Stimulated activated CD4-positive, alpha-beta T cell treated with anti-CD3 and anti-CD28 coated beads, TNF-alpha, amount 100 ng/mL, for 4 hours (primary cell): ENCODE data around the gene TRPV5.

Experiments
- DNase-seq, 3 experiments: peaks; one replicate each; pipeline ENCODE4 v3.0.0-alpha.2; 2020; ENCODE audit warnings: low read depth in 3 of 3

TRPV5 gene

DNA sequence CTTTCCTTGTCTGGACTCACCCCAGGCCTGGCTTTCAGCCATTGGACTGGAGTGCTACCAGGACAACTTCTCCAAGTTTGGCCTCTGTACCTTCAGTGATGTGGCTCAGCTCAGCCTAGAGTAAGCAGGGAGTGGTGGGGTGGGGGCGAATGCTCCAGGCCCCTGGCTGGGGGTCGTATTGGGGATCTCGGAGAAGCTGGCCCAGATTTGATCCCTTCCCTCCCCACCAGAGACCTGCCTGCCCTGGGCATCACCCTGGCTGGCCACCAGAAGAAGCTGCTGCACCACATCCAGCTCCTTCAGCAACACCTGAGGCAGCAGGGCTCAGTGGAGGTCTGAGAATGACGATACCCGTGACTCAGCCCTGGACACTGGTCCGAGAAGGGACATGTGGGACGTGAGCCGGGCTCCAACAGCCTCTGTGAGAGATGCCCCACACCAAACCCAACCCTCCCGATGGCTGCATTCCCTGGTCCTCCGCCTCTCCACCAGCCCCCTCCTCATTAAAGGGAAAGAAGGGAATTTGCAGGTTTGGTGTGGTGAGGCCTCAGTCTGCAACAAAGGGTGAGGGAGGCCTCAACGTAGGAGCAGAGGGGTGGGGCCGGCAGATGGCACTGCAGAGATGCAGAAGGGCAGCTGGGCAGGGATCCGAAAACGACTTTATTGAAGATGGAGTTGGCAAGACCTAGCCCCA lies 62.8 kb downstream of the TRPV5 start:
- DNase-seq: no peak

DNA sequence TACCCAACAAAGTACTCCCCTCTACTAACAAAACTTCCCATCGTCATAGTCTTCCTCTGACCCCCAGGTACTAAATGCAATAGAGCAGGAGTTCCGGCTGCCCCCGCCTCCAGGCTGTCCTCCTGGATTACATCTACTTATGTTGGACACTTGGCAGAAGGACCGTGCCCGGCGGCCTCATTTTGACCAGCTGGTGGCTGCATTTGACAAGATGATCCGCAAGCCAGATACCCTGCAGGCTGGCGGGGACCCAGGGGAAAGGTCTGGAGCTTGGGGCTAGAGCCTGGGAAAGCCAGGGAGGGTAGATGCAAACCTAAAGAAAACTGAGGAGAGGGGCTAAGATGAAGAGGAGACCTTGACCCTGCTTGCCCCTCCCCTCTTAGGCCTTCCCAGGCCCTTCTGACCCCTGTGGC lies 63.4 kb downstream of the TRPV5 start:
- DNase-seq: no peak

DNA sequence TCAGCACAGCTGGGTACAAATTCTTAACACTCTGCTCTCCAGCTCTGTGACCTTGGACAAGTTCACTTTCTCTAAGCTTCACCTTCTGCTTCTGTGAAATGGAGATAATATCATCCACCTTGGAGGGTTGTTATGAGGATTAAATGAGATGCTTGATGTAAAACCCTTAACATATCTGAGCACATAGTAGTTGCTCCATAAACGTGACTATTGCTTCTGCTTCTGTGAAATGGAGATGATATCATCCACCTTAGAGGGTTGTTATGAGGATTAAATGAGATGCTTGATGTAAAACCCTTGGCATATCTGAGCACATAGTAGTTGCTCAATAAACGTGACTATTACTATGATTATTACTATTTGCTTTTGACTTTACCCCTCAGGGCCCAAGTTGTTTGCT lies 64.1 kb downstream of the TRPV5 start:
- no peak for DNase-seq

DNA sequence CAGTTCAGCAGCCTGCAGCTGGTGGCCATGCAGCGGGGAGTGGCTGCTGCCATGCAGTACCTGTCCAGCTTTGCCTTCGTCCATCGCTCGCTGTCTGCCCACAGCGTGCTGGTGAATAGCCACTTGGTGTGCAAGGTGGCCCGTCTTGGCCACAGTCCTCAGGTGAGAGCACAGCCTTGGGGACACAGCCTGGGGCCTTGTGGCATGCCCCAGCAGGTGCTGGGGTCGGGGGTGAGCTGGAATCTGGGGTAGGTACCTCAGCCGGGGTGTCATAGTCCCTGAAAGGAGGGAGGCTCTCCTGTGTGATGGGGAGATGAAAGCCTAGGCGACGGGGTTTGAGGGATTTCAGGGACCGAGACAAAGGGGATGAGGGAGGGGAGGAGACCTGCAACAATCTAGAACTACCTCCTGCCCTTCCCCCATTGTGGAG lies 64.5 kb downstream of the TRPV5 start:
- no peak for DNase-seq

DNA sequence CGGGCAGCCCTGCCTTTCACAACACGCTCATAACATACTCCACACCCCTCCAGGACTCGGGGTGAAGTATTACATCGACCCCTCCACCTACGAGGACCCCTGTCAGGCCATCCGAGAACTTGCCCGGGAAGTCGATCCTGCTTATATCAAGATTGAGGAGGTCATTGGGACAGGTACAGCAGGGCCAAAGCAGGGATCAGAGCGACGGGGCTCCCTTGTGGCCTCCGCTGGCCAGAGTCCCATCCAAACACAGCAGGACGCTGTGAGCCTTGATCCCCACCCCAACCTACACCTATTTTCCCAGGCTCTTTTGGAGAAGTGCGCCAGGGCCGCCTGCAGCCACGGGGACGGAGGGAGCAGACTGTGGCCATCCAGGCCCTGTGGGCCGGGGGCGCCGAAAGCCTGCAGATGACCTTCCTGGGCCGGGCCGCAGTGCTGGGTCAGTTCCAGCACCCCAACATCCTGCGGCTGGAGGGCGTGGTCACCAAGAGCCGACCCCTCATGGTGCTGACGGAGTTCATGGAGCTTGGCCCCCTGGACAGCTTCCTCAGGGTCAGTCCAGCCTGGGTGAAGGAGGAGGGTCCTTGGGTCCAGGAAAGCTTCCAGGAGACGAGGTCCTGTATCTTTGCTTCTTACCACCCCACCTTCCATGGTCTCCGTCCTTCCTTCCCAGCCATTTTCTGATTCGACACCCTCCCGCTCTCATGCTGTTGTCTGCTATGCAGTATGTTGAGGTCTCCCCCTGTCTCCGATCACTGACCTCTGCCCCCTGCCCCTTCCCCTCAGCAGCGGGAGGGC lies 65.2 kb downstream of the TRPV5 start:
- no peak for DNase-seq

DNA sequence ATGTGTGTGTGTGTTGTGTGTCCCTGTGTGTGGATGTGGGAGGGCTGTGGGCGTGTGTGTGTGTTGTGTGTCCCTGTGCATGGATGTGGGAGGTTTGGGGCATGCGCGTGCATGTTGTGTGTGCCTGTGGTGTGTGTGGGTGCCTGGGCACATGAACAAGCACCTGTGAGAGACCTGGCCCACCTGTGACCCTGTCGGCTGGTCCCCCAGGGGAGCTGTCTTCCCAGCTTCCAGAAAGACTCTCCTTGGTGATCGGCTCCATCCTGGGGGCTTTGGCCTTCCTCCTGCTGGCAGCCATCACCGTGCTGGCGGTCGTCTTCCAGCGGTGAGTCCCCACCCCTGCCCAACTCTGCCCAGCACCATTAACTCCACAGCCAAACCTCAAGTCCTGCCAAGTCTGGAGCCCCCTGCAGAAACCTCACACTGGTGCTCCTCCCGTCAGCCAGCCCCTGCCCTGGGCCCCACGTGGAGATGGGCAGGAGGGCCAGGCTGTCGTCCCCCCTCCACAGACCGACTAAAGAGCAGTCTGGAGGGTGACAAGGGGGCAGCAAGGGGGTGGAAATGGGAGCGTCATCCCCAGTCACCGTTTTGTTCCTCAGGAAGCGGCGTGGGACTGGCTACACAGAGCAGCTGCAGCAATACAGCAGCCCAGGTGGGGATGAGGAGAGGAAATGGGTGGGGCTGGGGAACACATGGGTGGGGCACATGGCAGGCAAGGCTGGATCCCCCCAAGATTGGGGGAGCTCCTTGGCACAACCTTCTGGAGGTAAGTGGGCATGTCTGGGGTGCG lies 66.0 kb downstream of the TRPV5 start:
- no peak for DNase-seq

DNA sequence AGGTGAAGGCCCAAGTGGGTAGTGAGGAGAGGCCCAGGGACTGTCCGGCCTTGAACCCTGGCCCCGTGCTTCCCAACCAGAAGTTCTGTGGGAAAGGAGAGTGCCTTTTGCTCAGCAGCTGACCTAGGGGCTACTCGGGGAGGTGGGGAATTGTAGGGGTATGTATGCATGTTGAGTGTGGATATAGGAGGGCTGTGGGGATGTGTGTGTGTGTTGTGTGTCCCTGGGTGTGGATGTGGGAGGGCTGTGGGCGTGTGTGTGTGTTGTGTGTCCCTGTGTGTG lies 66.5 kb downstream of the TRPV5 start:
- DNase-seq: no peak

DNA sequence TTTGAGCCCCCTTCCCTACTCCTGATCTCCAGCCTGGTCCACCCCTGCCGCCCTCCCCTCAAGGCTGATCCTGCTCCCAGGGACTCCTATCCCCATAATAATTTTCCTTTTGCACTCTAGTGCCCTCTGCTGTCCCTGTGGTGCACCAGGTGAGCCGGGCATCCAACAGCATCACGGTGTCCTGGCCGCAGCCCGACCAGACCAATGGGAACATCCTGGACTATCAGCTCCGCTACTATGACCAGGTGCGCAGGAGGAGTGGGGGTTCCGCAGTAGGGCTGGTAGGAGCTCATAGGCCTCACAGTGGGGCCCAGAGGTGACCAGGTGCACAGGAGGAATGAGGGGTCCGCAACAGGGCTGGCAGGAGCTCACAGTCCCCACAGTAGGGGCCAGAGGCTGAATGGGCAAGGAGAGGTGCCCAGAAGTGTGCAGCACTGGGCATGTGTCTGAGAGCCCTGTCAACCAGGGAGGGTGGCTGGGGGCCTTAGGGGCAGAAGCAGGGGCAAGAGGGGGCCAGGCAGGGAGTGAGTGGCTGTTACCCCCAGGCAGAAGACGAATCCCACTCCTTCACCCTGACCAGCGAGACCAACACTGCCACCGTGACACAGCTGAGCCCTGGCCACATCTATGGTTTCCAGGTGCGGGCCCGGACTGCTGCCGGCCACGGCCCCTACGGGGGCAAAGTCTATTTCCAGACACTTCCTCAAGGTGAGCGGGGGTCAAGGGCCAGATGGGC lies 67.0 kb downstream of the TRPV5 start:
- DNase-seq: no peak

DNA sequence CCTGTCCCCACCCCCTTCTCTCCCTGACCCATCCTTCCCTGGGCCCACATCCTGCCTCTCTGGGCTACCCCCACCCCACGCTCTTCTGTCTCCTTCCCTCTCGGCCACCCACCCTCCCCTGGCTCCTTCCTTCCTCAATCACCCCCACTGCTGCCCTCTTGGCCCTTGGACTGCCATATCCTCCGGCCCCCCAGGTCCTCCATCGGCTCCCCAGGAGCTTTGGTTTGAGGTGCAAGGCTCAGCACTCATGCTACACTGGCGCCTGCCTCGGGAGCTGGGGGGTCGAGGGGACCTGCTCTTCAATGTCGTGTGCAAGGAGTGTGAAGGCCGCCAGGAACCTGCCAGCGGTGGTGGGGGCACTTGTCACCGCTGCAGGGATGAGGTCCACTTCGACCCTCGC lies 67.8 kb downstream of the TRPV5 start:
- DNase-seq: no peak

DNA sequence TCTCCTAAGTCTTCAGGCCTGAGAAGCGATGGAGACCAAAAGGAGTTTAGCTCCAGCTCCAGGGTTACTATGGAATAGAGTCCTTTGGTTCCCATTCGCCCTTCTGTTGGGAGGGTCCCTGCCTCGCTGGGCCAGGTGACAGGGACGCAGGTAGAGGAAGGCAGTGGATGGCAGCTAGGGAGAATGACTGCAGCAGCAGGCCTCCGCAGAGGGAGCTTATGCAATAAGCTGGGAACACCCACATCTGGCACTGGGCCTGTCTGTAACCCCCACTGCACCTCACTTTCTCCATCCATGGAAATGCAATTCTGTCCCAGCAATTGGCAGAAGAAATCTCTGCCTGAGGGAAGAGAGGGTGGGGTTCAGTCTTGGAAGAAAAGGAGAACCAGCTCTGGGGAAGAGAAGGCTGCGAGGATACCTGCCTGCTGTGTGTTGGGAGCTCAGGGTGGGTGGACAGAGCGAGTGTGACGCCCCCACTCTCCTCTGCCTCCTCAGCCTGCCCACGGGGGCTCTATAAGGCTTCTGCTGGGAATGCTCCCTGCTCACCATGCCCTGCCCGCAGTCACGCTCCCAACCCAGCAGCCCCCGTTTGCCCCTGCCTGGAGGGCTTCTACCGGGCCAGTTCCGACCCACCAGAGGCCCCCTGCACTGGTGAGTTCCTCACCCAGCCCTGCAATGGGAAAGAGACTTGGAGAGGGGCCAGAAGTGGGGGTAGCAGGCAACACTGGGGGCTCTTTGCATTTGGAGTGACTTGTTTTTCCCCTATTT lies 68.4 kb downstream of the TRPV5 start:
- no peak for DNase-seq

DNA sequence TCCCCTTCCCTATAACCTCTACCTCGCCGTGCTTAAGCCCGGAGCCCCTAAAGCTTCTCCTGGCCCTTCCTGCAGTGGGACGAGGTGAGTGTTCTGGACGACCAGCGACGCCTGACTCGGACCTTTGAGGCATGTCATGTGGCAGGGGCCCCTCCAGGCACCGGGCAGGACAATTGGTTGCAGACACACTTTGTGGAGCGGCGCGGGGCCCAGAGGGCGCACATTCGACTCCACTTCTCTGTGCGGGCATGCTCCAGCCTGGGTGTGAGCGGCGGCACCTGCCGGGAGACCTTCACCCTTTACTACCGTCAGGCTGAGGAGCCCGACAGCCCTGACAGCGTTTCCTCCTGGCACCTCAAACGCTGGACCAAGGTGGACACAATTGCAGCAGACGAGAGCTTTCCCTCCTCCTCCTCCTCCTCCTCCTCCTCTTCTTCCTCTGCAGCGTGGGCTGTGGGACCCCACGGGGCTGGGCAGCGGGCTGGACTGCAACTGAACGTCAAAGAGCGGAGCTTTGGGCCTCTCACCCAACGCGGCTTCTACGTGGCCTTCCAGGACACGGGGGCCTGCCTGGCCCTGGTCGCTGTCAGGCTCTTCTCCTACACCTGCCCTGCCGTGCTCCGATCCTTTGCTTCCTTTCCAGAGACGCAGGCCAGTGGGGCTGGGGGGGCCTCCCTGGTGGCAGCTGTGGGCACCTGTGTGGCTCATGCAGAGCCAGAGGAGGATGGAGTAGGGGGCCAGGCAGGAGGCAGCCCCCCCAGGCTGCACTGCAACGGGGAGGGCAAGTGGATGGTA lies 69.5 kb downstream of the TRPV5 start:
- no peak for DNase-seq

DNA sequence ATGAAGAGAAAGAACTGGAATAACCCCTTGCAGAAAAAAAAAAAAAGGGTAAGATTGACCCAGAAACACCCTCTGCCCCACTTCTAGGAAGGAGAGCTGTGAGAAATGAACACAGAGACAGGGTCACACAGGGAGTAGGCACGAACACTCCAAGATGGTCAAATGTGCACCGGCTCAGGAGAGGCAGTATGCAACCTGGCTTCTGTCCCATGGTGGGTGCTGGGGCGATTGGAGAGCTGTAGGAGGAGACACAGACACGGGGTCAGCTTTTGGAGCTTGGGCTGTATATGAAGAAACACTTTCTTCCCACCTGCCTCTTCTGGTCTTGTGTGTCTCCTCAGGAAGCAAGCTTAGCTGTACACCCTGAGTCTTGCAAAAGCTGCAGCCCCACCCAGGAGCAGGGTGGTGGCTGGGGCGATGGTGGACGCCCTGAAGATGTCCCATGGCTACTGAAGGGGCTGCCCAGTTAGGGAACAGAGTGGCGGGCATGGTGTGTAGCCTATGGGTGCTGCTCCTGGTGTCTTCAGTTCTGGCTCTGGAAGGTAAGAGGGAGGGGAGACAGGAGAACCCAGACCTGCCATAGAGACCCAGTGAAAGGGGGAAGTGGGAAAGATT lies 70.7 kb downstream of the TRPV5 start:
- no peak for DNase-seq

DNA sequence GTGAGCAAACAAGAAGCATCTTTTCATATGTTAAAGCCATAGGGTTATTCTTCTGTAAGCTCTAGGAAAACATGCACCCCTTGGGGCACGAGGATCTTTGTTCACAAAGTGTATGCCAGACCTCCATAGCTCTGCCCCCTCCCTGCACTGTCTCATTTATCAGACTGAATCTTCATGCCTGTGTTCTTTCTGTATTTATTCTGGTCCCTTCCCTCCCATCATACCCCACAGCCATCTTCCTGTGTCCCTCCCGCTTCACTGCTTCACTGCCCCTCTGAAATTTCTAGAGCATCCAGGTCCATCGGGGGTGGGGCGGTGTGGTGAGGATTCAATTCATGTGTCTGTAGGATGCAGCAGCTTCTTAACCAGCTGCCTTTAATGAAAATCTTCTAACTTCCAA lies 71.2 kb downstream of the TRPV5 start:
- no peak for DNase-seq

DNA sequence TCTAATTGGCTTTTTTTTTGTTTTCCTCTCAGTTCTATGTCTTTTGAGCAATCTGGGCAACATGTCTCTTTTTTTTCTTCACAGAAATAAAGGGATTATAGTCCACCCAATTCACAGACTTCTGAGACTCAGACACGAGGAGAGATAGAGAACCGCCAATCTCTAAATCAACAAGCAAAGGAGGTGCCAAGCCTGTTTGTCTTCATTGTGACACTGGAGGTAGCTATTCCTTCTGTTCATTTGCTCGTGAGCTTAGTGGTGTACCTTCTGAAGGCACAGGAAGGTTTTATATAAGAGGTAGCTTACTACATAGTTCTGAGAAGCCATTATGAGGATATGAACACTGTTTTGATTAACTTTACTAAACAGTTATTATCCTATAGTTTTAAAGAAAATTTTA lies 72.6 kb downstream of the TRPV5 start:
- DNase-seq: no peak

DNA sequence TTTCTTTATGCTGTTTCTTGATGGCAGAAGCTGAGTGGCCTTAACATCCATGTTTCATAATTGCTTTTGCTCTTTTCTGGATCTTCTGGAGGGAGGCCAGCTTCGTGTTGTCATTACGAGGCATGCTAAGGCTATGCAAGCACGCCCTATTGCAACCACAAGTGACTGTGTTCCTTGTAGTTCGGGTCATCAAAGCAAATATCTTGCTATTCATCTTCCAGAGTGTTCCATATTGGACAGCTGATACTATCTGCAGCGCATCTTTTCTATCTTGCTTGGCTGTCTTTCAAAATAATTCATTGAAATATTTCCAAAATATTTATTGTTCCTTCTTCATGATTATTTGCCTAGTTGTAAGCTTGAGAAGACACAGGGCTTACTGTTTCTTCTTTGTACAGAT lies 73.7 kb downstream of the TRPV5 start:
- no peak for DNase-seq

DNA sequence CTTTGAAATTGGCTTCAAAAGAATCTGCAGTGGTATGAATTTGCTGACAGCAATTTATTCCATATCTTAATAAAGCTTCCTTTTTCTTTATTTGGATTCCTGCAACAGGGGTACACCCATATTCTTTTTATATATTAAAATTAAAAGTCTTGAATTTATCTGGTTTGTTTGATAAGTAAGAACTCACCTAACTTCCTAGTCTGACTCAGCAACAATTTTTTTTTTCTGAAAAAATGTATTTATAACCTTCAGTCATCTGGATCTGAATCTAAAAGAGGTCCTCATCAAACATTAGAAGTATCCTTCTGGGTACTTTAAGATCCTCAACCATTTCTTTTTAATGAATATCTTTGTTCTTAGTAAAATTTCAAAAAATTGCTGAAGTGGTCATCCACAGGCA lies 74.1 kb downstream of the TRPV5 start:
- no peak for DNase-seq
